ENCODE results near the gene OPTN.
A peak's percentile ranks its signal among the peaks of the same experiment; 100 is the strongest.

The OPTN gene

GRCh38 chr10:13120786-13121499 lies 21.0 kb downstream of the OPTN start:
- no peak overlapping the region for H2BK12ac ChIP-seq (ENCODE audit: low read length in 2 of 2)
- no peak overlapping the region for H2BK5ac ChIP-seq (ENCODE audit: low read depth, low read length, poor library complexity, severe bottlenecking)
- no peak overlapping the region for H3K23ac ChIP-seq (ENCODE audit: low read length in 2 of 2)
- no peak overlapping the region for H3K4me3 ChIP-seq (ENCODE audit: insufficient read depth in 1 of 2, low read depth in 1 of 2, low read length in 2 of 2)
- no peak overlapping the region for H3K14ac ChIP-seq (ENCODE audit: low read length in 2 of 2)
- 96% methylated on average over 6 of the region's 10 CpGs for WGBS
- H3K4ac ChIP-seq (ENCODE audit: low read depth in 1 of 2, low read length in 2 of 2), result no peak overlapping the region
- H4K91ac ChIP-seq (ENCODE audit: low read length), result no peak overlapping the region
- no peak overlapping the region for H2AFZ ChIP-seq (ENCODE audit: low read depth, low read length)
- H3K27ac ChIP-seq (ENCODE audit: low read length, poor library complexity, severe bottlenecking), result no peak overlapping the region
- H3K4me1 ChIP-seq (ENCODE audit: control insufficient read depth, insufficient read depth, low read depth, low read length), result no peaks in the 10 kb centered on the region
- no peak for DNase-seq
- peak overlapping the region; percentile 27 for H3K9ac ChIP-seq (ENCODE audit: low read length)
- no peak overlapping the region for H2BK15ac ChIP-seq (ENCODE audit: low read depth, poor library complexity, severe bottlenecking)
- H3K36me3 ChIP-seq (ENCODE audit: control insufficient read depth in 1 of 2, insufficient read depth in 2 of 2, low read depth in 1 of 2, low read length in 2 of 2), result peaks cover 19 to 89% of the 10 kb centered on the region in 2 experiments
- no peaks in the 10 kb centered on the region for H3K9me3 ChIP-seq (ENCODE audit: control insufficient read depth, low read length)
- H3K27me3 ChIP-seq (ENCODE audit: control insufficient read depth in 1 of 2, insufficient read depth in 1 of 2, low read length in 2 of 2), result no peaks in the 10 kb centered on the region
- H3K4me2 ChIP-seq (ENCODE audit: low read length, poor library complexity, severe bottlenecking), result no peak overlapping the region
- no peak overlapping the region for H2AK5ac ChIP-seq (ENCODE audit: low read length, severe bottlenecking)
- H2BK120ac ChIP-seq (ENCODE audit: low read depth, low read length), result no peak overlapping the region
- no peak overlapping the region for H4K8ac ChIP-seq (ENCODE audit: low read length)
- H3K79me1 ChIP-seq (replicated peaks; ENCODE audit: low read length, poor library complexity, severe bottlenecking), result peaks cover 22% of the 10 kb centered on the region
- no peak overlapping the region for H3K18ac ChIP-seq (ENCODE audit: low read depth in 1 of 2, low read length in 2 of 2)

DNA sequence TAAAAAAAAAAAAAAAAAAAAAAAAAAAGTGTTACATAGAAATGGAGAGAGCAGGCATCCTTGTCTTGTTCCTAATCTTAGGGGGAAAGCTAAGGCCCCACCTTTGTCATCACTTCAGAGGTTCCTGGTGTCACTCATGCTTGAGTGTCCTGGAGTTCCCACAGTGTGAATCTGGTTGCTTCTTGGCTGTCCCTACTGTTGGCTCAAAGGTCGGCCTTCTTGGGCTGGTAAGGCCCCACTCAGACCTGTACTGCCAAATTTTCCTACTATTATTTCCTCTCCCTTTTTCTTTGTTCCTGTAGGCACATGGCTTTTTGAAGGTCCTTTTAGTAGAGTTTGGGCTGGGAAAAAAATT lies 21.5 kb downstream of the OPTN start:
- Histone ChIP-seq H2AFZ (ENCODE audit: low read depth, low read length) (no peak overlapping the region), H4K91ac (ENCODE audit: low read length) (no peak overlapping the region), H2BK12ac (ENCODE audit: low read length in 2 of 2) (no peak overlapping the region), H3K4me3 (ENCODE audit: insufficient read depth in 1 of 2, low read depth in 1 of 2, low read length in 2 of 2) (no peak overlapping the region), H3K18ac (ENCODE audit: low read depth in 1 of 2, low read length in 2 of 2) (no peak overlapping the region), H3K27ac (ENCODE audit: low read length, poor library complexity, severe bottlenecking) (no peak overlapping the region), H2AK5ac (ENCODE audit: low read length, severe bottlenecking) (no peak overlapping the region), H3K23ac (ENCODE audit: low read length in 2 of 2) (no peak overlapping the region), H3K4me1 (ENCODE audit: control insufficient read depth, insufficient read depth, low read depth, low read length) (no peaks in the 10 kb centered on the region), H2BK120ac (ENCODE audit: low read depth, low read length) (no peak overlapping the region), H3K36me3 (ENCODE audit: control insufficient read depth in 1 of 2, insufficient read depth in 2 of 2, low read depth in 1 of 2, low read length in 2 of 2) (peaks cover 21 to 87% of the 10 kb centered on the region in 2 experiments), H3K14ac (ENCODE audit: low read length in 2 of 2) (no peak overlapping the region), H2BK15ac (ENCODE audit: low read depth, poor library complexity, severe bottlenecking) (no peak overlapping the region), H3K79me1 (replicated peaks; ENCODE audit: low read length, poor library complexity, severe bottlenecking) (peaks cover 23% of the 10 kb centered on the region), H2BK5ac (ENCODE audit: low read depth, low read length, poor library complexity, severe bottlenecking) (no peak overlapping the region), H3K4ac (ENCODE audit: low read depth in 1 of 2, low read length in 2 of 2) (no peak overlapping the region), H3K9me3 (ENCODE audit: control insufficient read depth, low read length) (no peaks in the 10 kb centered on the region), H3K9ac (ENCODE audit: low read length) (peak overlapping the region; percentile 27), H4K8ac (ENCODE audit: low read length) (no peak overlapping the region), H3K27me3 (ENCODE audit: control insufficient read depth in 1 of 2, insufficient read depth in 1 of 2, low read length in 2 of 2) (no peaks in the 10 kb centered on the region), H3K4me2 (ENCODE audit: low read length, poor library complexity, severe bottlenecking) (no peak overlapping the region)
- WGBS, result no CpG with 5 or more reads among the region's 1 CpG
- no peak for DNase-seq

DNA sequence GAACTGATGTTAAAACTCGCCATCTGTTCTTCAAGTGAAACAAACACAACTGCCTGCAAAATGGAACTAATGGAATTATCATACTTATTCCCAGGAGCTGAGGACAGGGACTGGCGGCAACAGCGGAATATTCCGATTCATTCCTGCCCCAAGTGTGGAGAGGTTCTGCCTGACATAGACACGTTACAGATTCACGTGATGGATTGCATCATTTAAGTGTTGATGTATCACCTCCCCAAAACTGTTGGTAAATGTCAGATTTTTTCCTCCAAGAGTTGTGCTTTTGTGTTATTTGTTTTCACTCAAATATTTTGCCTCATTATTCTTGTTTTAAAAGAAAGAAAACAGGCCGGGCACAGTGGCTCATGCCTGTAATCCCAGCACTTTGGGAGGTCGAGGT lies 36.7 kb downstream of the OPTN start:
- Histone ChIP-seq H3K4me2 (ENCODE audit: low read length, poor library complexity, severe bottlenecking) (no peak overlapping the region), H2AFZ (ENCODE audit: low read depth, low read length) (no peak overlapping the region), H2BK5ac (ENCODE audit: low read depth, low read length, poor library complexity, severe bottlenecking) (no peak overlapping the region), H3K4me1 (ENCODE audit: control insufficient read depth, insufficient read depth, low read depth, low read length) (no peaks in the 10 kb centered on the region), H3K4ac (ENCODE audit: low read depth in 1 of 2, low read length in 2 of 2) (no peak overlapping the region), H3K9me3 (ENCODE audit: control insufficient read depth, low read length) (no peaks in the 10 kb centered on the region), H3K9ac (ENCODE audit: low read length) (no peak overlapping the region), H3K23ac (ENCODE audit: low read length in 2 of 2) (no peak overlapping the region), H3K18ac (ENCODE audit: low read depth in 1 of 2, low read length in 2 of 2) (no peak overlapping the region), H2AK5ac (ENCODE audit: low read length, severe bottlenecking) (no peak overlapping the region), H3K36me3 (ENCODE audit: control insufficient read depth in 1 of 2, insufficient read depth in 2 of 2, low read depth in 1 of 2, low read length in 2 of 2) (peaks cover 55 to 99% of the 10 kb centered on the region in 2 experiments), H3K27me3 (ENCODE audit: control insufficient read depth in 1 of 2, insufficient read depth in 1 of 2, low read length in 2 of 2) (no peaks in the 10 kb centered on the region), H3K27ac (ENCODE audit: low read length, poor library complexity, severe bottlenecking) (no peak overlapping the region), H4K8ac (ENCODE audit: low read length) (no peak overlapping the region), H3K4me3 (ENCODE audit: insufficient read depth in 1 of 2, low read depth in 1 of 2, low read length in 2 of 2) (no peak overlapping the region), H4K91ac (ENCODE audit: low read length) (no peak overlapping the region), H3K14ac (ENCODE audit: low read length in 2 of 2) (no peak overlapping the region), H2BK15ac (ENCODE audit: low read depth, poor library complexity, severe bottlenecking) (no peak overlapping the region), H2BK12ac (ENCODE audit: low read length in 2 of 2) (no peak overlapping the region), H3K79me1 (replicated peaks; ENCODE audit: low read length, poor library complexity, severe bottlenecking) (peaks cover 3% of the 10 kb centered on the region), H2BK120ac (ENCODE audit: low read depth, low read length) (no peak overlapping the region)
- 96% methylated on average over 7 of the region's 8 CpGs for WGBS
- no peak for DNase-seq

- Histone ChIP-seq H2BK5ac (ENCODE audit: low read depth, low read length, poor library complexity, severe bottlenecking) (no peak overlapping the region), H3K4me3 (ENCODE audit: insufficient read depth in 1 of 2, low read depth in 1 of 2, low read length in 2 of 2) (no peak overlapping the region), H3K4me1 (ENCODE audit: control insufficient read depth, insufficient read depth, low read depth, low read length) (no peaks in the 10 kb centered on the region), H3K79me1 (replicated peaks; ENCODE audit: low read length, poor library complexity, severe bottlenecking) (peaks cover 4% of the 10 kb centered on the region), H2AFZ (ENCODE audit: low read depth, low read length) (no peak overlapping the region), H3K4me2 (ENCODE audit: low read length, poor library complexity, severe bottlenecking) (no peak overlapping the region), H2BK15ac (ENCODE audit: low read depth, poor library complexity, severe bottlenecking) (no peak overlapping the region), H3K9me3 (ENCODE audit: control insufficient read depth, low read length) (peaks cover 3% of the 10 kb centered on the region), H4K8ac (ENCODE audit: low read length) (no peak overlapping the region), H2BK12ac (ENCODE audit: low read length in 2 of 2) (no peak overlapping the region), H3K27me3 (ENCODE audit: control insufficient read depth in 1 of 2, insufficient read depth in 1 of 2, low read length in 2 of 2) (no peaks in the 10 kb centered on the region), H3K18ac (ENCODE audit: low read depth in 1 of 2, low read length in 2 of 2) (no peak overlapping the region), H2AK5ac (ENCODE audit: low read length, severe bottlenecking) (no peak overlapping the region), H3K14ac (ENCODE audit: low read length in 2 of 2) (no peak overlapping the region), H3K9ac (ENCODE audit: low read length) (no peak overlapping the region), H4K91ac (ENCODE audit: low read length) (no peak overlapping the region), H2BK120ac (ENCODE audit: low read depth, low read length) (no peak overlapping the region), H3K23ac (ENCODE audit: low read length in 2 of 2) (no peak overlapping the region), H3K27ac (ENCODE audit: low read length, poor library complexity, severe bottlenecking) (no peak overlapping the region), H3K36me3 (ENCODE audit: control insufficient read depth in 1 of 2, insufficient read depth in 2 of 2, low read depth in 1 of 2, low read length in 2 of 2) (peaks cover 54 to 98% of the 10 kb centered on the region in 2 experiments), H3K4ac (ENCODE audit: low read depth in 1 of 2, low read length in 2 of 2) (no peak overlapping the region)
- 60% methylated on average over 2 of the region's 7 CpGs for WGBS
- DNase-seq, result no peak
These were observed 39.2 kb downstream of the OPTN start for GRCh38 chr10:13139150-13139549.

All from mesenchymal stem cell (in vitro differentiated cells and primary cell).